Measurements from ENCODE around the gene RNPS1.
"Not testable (repeated sequence)": the region's sequence is repeated elsewhere in the genome, so short reads cannot be mapped to it uniquely, and the experiment has no call there.

- not testable (repeated sequence) for TF ChIP-seq POLR2A, CTCF (IDR thresholded peaks at IDR 0.05)
Measured at GRCh38 chr16:2267505-2267912, 417 bp downstream of the RNPS1 start.

Measured in thyroid gland (tissue), 4 donors.